GM18505 (cell line): Measurements from ENCODE around the gene COL23A1.

Experiments used
- ATAC-seq: cut with Tn5 transposase; IDR thresholded peaks from one replicate; pipeline ENCODE4 v1.9.1; 2021; ENCODE audit not compliant: unreplicated experiment
- POLR2A ChIP-seq: IDR thresholded peaks from 4 replicates; pipeline ENCODE4 v1.6.1; 2011; ENCODE audit warnings: borderline replicate concordance; ENCODE audit not compliant: insufficient read depth, insufficient read length; ENCODE audit errors: extremely low read depth

COL23A1 gene

GRCh38 chr5:178238711-178239592, 351.2 kb downstream of the COL23A1 start:
- no peak for TF ChIP-seq POLR2A
- ATAC-seq = no peak

GRCh38 chr5:178238313-178238635, 351.9 kb downstream of the COL23A1 start:
- no peak for ATAC-seq
- TF ChIP-seq POLR2A = no peak

- TF ChIP-seq POLR2A = no peak
- ATAC-seq = no peak
Observed at GRCh38 chr5:178237431-178238312, 352.5 kb downstream of the COL23A1 start.

GRCh38 chr5:178236679-178237078, 353.5 kb downstream of the COL23A1 start:
- TF ChIP-seq POLR2A = no peak
- ATAC-seq = no peak

GRCh38 chr5:178236126-178236525, 354.1 kb downstream of the COL23A1 start:
- no peak for TF ChIP-seq POLR2A
- no peak for ATAC-seq

GRCh38 chr5:178235588-178235974, 354.6 kb downstream of the COL23A1 start:
- TF ChIP-seq POLR2A = no peak
- no peak for ATAC-seq

GRCh38 chr5:178234750-178235587, 355.2 kb downstream of the COL23A1 start:
- ATAC-seq = no peak

GRCh38 chr5:178234121-178234749, 356.0 kb downstream of the COL23A1 start:
- no peak for TF ChIP-seq POLR2A
- no peak for ATAC-seq

More at GRCh38 chr5:178234750-178235587, 355.2 kb downstream of the COL23A1 start:
- no peak for TF ChIP-seq POLR2A

GRCh38 chr5:178232920-178233429, 357.2 kb downstream of the COL23A1 start:
- ATAC-seq = no peak

GRCh38 chr5:178232124-178232919, 357.9 kb downstream of the COL23A1 start, which contains the start of gene PHYKPL:
Gene PHYKPL (minus strand): TSS chr5:178232802. CDS start chr5:178232550, 252 bp downstream.
- peak; percentile 75 for TF ChIP-seq POLR2A
- peak; percentile 63 for ATAC-seq

More at GRCh38 chr5:178232920-178233429, 357.2 kb downstream of the COL23A1 start:
- no peak for TF ChIP-seq POLR2A

GRCh38 chr5:178231539-178232123, 358.6 kb downstream of the COL23A1 start:
- no peak for ATAC-seq

More at GRCh38 chr5:178231539-178232123, 358.6 kb downstream of the COL23A1 start:
- TF ChIP-seq POLR2A = no peak
